ENCODE results near the gene PTP4A1.

GRCh38 chr6:63565058-63565726 is 7.1 kb upstream of the PTP4A1 start:
- TF ChIP-seq, protein P1, sequence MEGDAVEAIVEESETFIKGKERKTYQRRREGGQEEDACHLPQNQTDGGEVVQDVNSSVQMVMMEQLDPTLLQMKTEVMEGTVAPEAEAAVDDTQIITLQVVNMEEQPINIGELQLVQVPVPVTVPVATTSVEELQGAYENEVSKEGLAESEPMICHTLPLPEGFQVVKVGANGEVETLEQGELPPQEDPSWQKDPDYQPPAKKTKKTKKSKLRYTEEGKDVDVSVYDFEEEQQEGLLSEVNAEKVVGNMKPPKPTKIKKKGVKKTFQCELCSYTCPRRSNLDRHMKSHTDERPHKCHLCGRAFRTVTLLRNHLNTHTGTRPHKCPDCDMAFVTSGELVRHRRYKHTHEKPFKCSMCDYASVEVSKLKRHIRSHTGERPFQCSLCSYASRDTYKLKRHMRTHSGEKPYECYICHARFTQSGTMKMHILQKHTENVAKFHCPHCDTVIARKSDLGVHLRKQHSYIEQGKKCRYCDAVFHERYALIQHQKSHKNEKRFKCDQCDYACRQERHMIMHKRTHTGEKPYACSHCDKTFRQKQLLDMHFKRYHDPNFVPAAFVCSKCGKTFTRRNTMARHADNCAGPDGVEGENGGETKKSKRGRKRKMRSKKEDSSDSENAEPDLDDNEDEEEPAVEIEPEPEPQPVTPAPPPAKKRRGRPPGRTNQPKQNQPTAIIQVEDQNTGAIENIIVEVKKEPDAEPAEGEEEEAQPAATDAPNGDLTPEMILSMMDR (IDR thresholded peaks at IDR 0.05 in 2 of 3, conservative IDR thresholded peaks at IDR 0.05 in 1 of 3; ENCODE audit: borderline replicate concordance in 1 of 3, insufficient read depth in 1 of 3, low read depth in 2 of 3, low read length in 2 of 3), result no peak
- TF ChIP-seq SRF (IDR thresholded peaks at IDR 0.05; ENCODE audit: low read depth) (no peak; the same call in 1 of the 2 replicates), ZNF274 (IDR thresholded peaks at IDR 0.05; ENCODE audit: low read depth, low read length) (no peak), ZFX (IDR thresholded peaks at IDR 0.05) (no peak), CBX3 (IDR thresholded peaks at IDR 0.05; ENCODE audit: low read depth) (no peak), EZH2 (IDR thresholded peaks at IDR 0.05) (no peak), EZH2phosphoT487 (IDR thresholded peaks at IDR 0.05; ENCODE audit: borderline replicate concordance) (no peak), POLR2AphosphoS5 (IDR thresholded peaks at IDR 0.05; ENCODE audit: low read depth, low read length) (no peak), SIN3A (IDR thresholded peaks at IDR 0.05; ENCODE audit: low read depth) (no peak), YY1 (IDR thresholded peaks at IDR 0.05; ENCODE audit: extremely low read depth, insufficient replicate concordance, low read depth, low read length) (no peak)
- TF ChIP-seq, protein P2, sequence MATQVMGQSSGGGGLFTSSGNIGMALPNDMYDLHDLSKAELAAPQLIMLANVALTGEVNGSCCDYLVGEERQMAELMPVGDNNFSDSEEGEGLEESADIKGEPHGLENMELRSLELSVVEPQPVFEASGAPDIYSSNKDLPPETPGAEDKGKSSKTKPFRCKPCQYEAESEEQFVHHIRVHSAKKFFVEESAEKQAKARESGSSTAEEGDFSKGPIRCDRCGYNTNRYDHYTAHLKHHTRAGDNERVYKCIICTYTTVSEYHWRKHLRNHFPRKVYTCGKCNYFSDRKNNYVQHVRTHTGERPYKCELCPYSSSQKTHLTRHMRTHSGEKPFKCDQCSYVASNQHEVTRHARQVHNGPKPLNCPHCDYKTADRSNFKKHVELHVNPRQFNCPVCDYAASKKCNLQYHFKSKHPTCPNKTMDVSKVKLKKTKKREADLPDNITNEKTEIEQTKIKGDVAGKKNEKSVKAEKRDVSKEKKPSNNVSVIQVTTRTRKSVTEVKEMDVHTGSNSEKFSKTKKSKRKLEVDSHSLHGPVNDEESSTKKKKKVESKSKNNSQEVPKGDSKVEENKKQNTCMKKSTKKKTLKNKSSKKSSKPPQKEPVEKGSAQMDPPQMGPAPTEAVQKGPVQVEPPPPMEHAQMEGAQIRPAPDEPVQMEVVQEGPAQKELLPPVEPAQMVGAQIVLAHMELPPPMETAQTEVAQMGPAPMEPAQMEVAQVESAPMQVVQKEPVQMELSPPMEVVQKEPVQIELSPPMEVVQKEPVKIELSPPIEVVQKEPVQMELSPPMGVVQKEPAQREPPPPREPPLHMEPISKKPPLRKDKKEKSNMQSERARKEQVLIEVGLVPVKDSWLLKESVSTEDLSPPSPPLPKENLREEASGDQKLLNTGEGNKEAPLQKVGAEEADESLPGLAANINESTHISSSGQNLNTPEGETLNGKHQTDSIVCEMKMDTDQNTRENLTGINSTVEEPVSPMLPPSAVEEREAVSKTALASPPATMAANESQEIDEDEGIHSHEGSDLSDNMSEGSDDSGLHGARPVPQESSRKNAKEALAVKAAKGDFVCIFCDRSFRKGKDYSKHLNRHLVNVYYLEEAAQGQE (IDR thresholded peaks at IDR 0.05; ENCODE audit: low read depth), result no peak
